Neural progenitor cell (in vitro differentiated cells): Measurements from ENCODE around the gene CAMKMT. TPM values are rescaled to one million over a fixed set of nuclear protein-coding genes. Genes with fewer than 3 reads are reported as not detected.

ENCODE experiments used
- DNase-seq: peaks from one replicate; pipeline ENCODE4 v3.0.0-alpha.2; 2016; ENCODE audit warnings: low spot score
- H2AFZ ChIP-seq: fragments of 200-600 bp; sonication (generic); replicated peaks from 2 replicates; pipeline ENCODE4 v1.6.1; 2016; ENCODE audit warnings: antibody characterized with exemption
- H3F3A ChIP-seq: fragments of 200-600 bp; sonication (generic); 2 replicates; pipeline ENCODE4 v1.6.1; 2016; ENCODE audit warnings: antibody characterized with exemption, low read depth
- H3K27ac ChIP-seq: fragments of 200-600 bp; sonication (generic); 2 replicates; pipeline ENCODE4 v1.5.1; 2016; ENCODE audit warnings: mild to moderate bottlenecking
- H3K27me3 ChIP-seq: fragments of 200-600 bp; sonication (generic); 2 replicates; pipeline ENCODE4 v1.6.1; 2016; ENCODE audit warnings: mild to moderate bottlenecking, moderate library complexity
- H3K36me3 ChIP-seq: fragments of 200-600 bp; sonication (generic); 2 replicates; pipeline ENCODE4 v1.5.1; 2016
- H3K4me1 ChIP-seq: fragments of 200-600 bp; sonication (generic); 2 replicates; pipeline ENCODE4 v1.6.1; 2016; ENCODE audit warnings: mixed run types
- H3K4me2 ChIP-seq: fragments of 200-600 bp; sonication (generic); 2 replicates; pipeline ENCODE4 v1.6.1; 2016
- H3K4me3 ChIP-seq: fragments of 200-600 bp; sonication (generic); 2 replicates; pipeline ENCODE4 v1.5.1; 2016
- H3K79me2 ChIP-seq: fragments of 200-600 bp; sonication (generic); 2 replicates; pipeline ENCODE4 v1.6.1; 2016; ENCODE audit warnings: low read depth
- H3K9ac ChIP-seq: fragments of 200-600 bp; sonication (generic); 2 replicates; pipeline ENCODE4 v1.6.1; 2016
- H3K9me3 ChIP-seq: fragments of 200-600 bp; sonication (generic); 2 replicates; pipeline ENCODE4 v1.5.1; 2016; ENCODE audit warnings: low read depth
- H4K20me1 ChIP-seq: fragments of 200-600 bp; sonication (generic); 2 replicates; pipeline ENCODE4 v1.6.1; 2016; ENCODE audit warnings: low read depth
- H3K27ac Mint-ChIP-seq: 3 replicates; pipeline ENCODE4 v1.8.0; 2021; ENCODE audit warnings: mixed read lengths
- H3K27me3 Mint-ChIP-seq: 2 replicates; pipeline ENCODE4 v1.8.0; 2022; ENCODE audit warnings: low read depth, mild to moderate bottlenecking, inconsistent platforms, moderate library complexity, mixed read lengths; ENCODE audit not compliant: insufficient read depth
- H3K36me3 Mint-ChIP-seq: 3 replicates; pipeline ENCODE4 v1.8.0; 2021; ENCODE audit warnings: mixed read lengths
- H3K4me1 Mint-ChIP-seq: 3 replicates; pipeline ENCODE4 v1.8.0; 2021; ENCODE audit warnings: mixed read lengths
- H3K4me3 Mint-ChIP-seq: 3 replicates; pipeline ENCODE4 v1.8.0; 2021; ENCODE audit warnings: mild to moderate bottlenecking, moderate library complexity, mixed read lengths
- H3K9me3 Mint-ChIP-seq: 3 replicates; pipeline ENCODE4 v1.8.0; 2020; ENCODE audit warnings: mixed read lengths
- CTCF ChIP-seq: fragments of 200-600 bp; sonication (generic); IDR thresholded peaks from 2 replicates; pipeline ENCODE4 v1.5.1; 2017; ENCODE audit warnings: antibody characterized with exemption, mild to moderate bottlenecking
- EZH2 ChIP-seq: fragments of 200-600 bp; sonication (generic); IDR thresholded peaks from 2 replicates; pipeline ENCODE4 v1.6.1; 2017; ENCODE audit warnings: antibody characterized with exemption, mild to moderate bottlenecking, moderate library complexity
- EZH2phosphoT487 ChIP-seq: fragments of 200-600 bp; sonication (generic); IDR thresholded peaks from 2 replicates; pipeline ENCODE4 v1.6.1; 2017; ENCODE audit warnings: antibody characterized with exemption
- total RNA-seq: library from RNA; depleted of rRNA; stranded (reverse); fragments of >200 nt; gene quantifications from 2 replicates; pipeline ENCODE4 v1.2.3, GENCODE V29; 2015; ENCODE audit warnings: low replicate concordance

Gene CAMKMT
- total RNA-seq, 1 donor from 2014 or later, result 28.5 TPM

- no peak overlapping the region for H3K9ac ChIP-seq
- DNase-seq, result no peak
- H3K4me3 ChIP-seq, result no peak overlapping the region
- H4K20me1 ChIP-seq, result no peaks in the 10 kb centered on the region
- no peak overlapping the region for H3K27ac ChIP-seq
- H3K9me3 ChIP-seq, result peaks cover 5% of the 10 kb centered on the region
- H3K4me2 ChIP-seq, result no peak overlapping the region
- H2AFZ ChIP-seq, result no peak overlapping the region
- H3K27ac Mint-ChIP-seq, result no peak overlapping the region
- no peaks in the 10 kb centered on the region for H3K36me3 ChIP-seq
- H3K36me3 Mint-ChIP-seq, result peaks cover 4% of the 10 kb centered on the region
- H3K4me3 Mint-ChIP-seq, result no peak overlapping the region
- peaks cover 21% of the 10 kb centered on the region for H3K9me3 Mint-ChIP-seq
- peaks cover 4% of the 10 kb centered on the region for H3K27me3 Mint-ChIP-seq
- no peaks in the 10 kb centered on the region for H3F3A ChIP-seq
- no peaks in the 10 kb centered on the region for H3K27me3 ChIP-seq
- no peak for TF ChIP-seq EZH2
- no peak for TF ChIP-seq EZH2phosphoT487
- TF ChIP-seq CTCF, result no peak
- no peaks in the 10 kb centered on the region for H3K79me2 ChIP-seq
- no peaks in the 10 kb centered on the region for H3K4me1 ChIP-seq
- no peaks in the 10 kb centered on the region for H3K4me1 Mint-ChIP-seq
Measured at GRCh38 chr2:44596537-44597320, 235.0 kb downstream of the CAMKMT start.

- DNase-seq, result no peak
- H3K4me3 Mint-ChIP-seq, result no peak overlapping the region
- TF ChIP-seq EZH2 (no peak), EZH2phosphoT487 (no peak), CTCF (no peak)
- H3K9me3 Mint-ChIP-seq, result peaks cover 17% of the 10 kb centered on the region
- Histone ChIP-seq H3K9ac (no peak overlapping the region), H3K27me3 (no peaks in the 10 kb centered on the region), H3K36me3 (no peaks in the 10 kb centered on the region), H3K4me2 (no peak overlapping the region), H4K20me1 (no peaks in the 10 kb centered on the region), H3K4me1 (no peaks in the 10 kb centered on the region), H3K27ac (no peak overlapping the region), H3K9me3 (peaks cover 5% of the 10 kb centered on the region), H3F3A (no peaks in the 10 kb centered on the region), H3K4me3 (no peak overlapping the region), H3K79me2 (no peaks in the 10 kb centered on the region), H2AFZ (no peak overlapping the region)
- no peaks in the 10 kb centered on the region for H3K4me1 Mint-ChIP-seq
- peaks cover 2% of the 10 kb centered on the region for H3K27me3 Mint-ChIP-seq
- H3K27ac Mint-ChIP-seq, result no peak overlapping the region
- peaks cover 4% of the 10 kb centered on the region for H3K36me3 Mint-ChIP-seq
Measured at GRCh38 chr2:44598330-44599119, 236.8 kb downstream of the CAMKMT start.

- Histone ChIP-seq H3K4me3 (no peak overlapping the region), H3F3A (no peaks in the 10 kb centered on the region), H3K79me2 (no peaks in the 10 kb centered on the region), H3K9me3 (peaks cover 5% of the 10 kb centered on the region), H3K27me3 (no peaks in the 10 kb centered on the region), H4K20me1 (no peaks in the 10 kb centered on the region), H3K36me3 (no peaks in the 10 kb centered on the region), H3K4me1 (no peaks in the 10 kb centered on the region), H2AFZ (no peak overlapping the region), H3K9ac (no peak overlapping the region), H3K27ac (no peak overlapping the region), H3K4me2 (no peak overlapping the region)
- no peaks in the 10 kb centered on the region for H3K27me3 Mint-ChIP-seq
- no peaks in the 10 kb centered on the region for H3K4me1 Mint-ChIP-seq
- peaks cover 3% of the 10 kb centered on the region for H3K36me3 Mint-ChIP-seq
- no peak for TF ChIP-seq EZH2phosphoT487
- TF ChIP-seq EZH2, result no peak
- TF ChIP-seq CTCF, result no peak
- DNase-seq, result no peak
- H3K4me3 Mint-ChIP-seq, result no peak overlapping the region
- H3K27ac Mint-ChIP-seq, result no peak overlapping the region
- H3K9me3 Mint-ChIP-seq, result peaks cover 13% of the 10 kb centered on the region
Measured at GRCh38 chr2:44599130-44599529, 237.4 kb downstream of the CAMKMT start.
